ENCODE data around the gene PCYT2. TPM values are rescaled to one million over a fixed set of nuclear protein-coding genes. Genes with fewer than 3 reads are reported as not detected.

Gene PCYT2
- total RNA-seq, 2 donors from 2014 or later: 51.4 to 69.2 TPM

- intact Hi-C loops (cut with DNase I): no loop called here
- H3K4me3 ChIP-seq: no peak overlapping the region
- H3K36me3 ChIP-seq: peaks cover 9 to 11% of the 10 kb centered on the region in 2 donors
- no peak overlapping the region for H3K27ac ChIP-seq
- no peaks in the 10 kb centered on the region for H3K27me3 ChIP-seq (replicated peaks; ENCODE audit: insufficient read depth)
- peaks cover 12% of the 10 kb centered on the region for H3K4me1 ChIP-seq (replicated peaks)
- peak in 2 of 4 experiments; percentile 15 to 37 for TF ChIP-seq CTCF (IDR thresholded peaks at IDR 0.05)
- TF ChIP-seq POLR2AphosphoS5 (IDR thresholded peaks at IDR 0.05): no peak
- no peak for TF ChIP-seq POLR2A (IDR thresholded peaks at IDR 0.05)
- WGBS: 67% methylated on average over 29 of the region's 29 CpGs
- DNase-seq (ENCODE audit: low spot score): no peak
- no peaks in the 10 kb centered on the region for H3K9me3 ChIP-seq
Measured at GRCh38 chr17:81854974-81855774, 56.0 kb downstream of the PCYT2 start.

GRCh38 chr17:81852237-81852636, 59.0 kb downstream of the PCYT2 start:
- WGBS: 85% methylated on average over 11 of the region's 12 CpGs
- no peak overlapping the region for H3K4me3 ChIP-seq

GRCh38 chr17:81851423-81851822, 59.8 kb downstream of the PCYT2 start:
- H3K36me3 ChIP-seq: peaks cover 17 to 21% of the 10 kb centered on the region in 2 donors
- intact Hi-C loops (cut with DNase I): no loop called here

More at GRCh38 chr17:81852237-81852636, 59.0 kb downstream of the PCYT2 start:
- peaks cover 14% of the 10 kb centered on the region in 2 donors for H3K36me3 ChIP-seq
- no peak for DNase-seq (ENCODE audit: low spot score)
- no peaks in the 10 kb centered on the region for H3K4me1 ChIP-seq (replicated peaks)
- no peak for TF ChIP-seq POLR2AphosphoS5 (IDR thresholded peaks at IDR 0.05)
- TF ChIP-seq POLR2A (IDR thresholded peaks at IDR 0.05): no peak
- TF ChIP-seq CTCF (IDR thresholded peaks at IDR 0.05): no peak
- H3K27ac ChIP-seq: no peak overlapping the region
- H3K27me3 ChIP-seq (replicated peaks; ENCODE audit: insufficient read depth): no peaks in the 10 kb centered on the region
- H3K9me3 ChIP-seq: no peaks in the 10 kb centered on the region
- intact Hi-C loops (cut with DNase I): no loop called here

More at GRCh38 chr17:81851423-81851822, 59.8 kb downstream of the PCYT2 start:
- DNase-seq (ENCODE audit: low spot score): no peak
- WGBS: 90% methylated on average over 16 of the region's 16 CpGs
- no peak overlapping the region for H3K27ac ChIP-seq
- TF ChIP-seq POLR2AphosphoS5 (IDR thresholded peaks at IDR 0.05) (no peak), POLR2A (IDR thresholded peaks at IDR 0.05) (no peak), CTCF (IDR thresholded peaks at IDR 0.05) (no peak)
- no peak overlapping the region for H3K4me3 ChIP-seq
- no peaks in the 10 kb centered on the region for H3K9me3 ChIP-seq
- H3K27me3 ChIP-seq (replicated peaks; ENCODE audit: insufficient read depth): no peaks in the 10 kb centered on the region
- no peaks in the 10 kb centered on the region for H3K4me1 ChIP-seq (replicated peaks)

Other genes starting within 250 kb of the PCYT2 start
- gene OXLD1, start 244.8 kb downstream of the PCYT2 start, total RNA-seq: 10 to 100 TPM; 52.5 to 59.2 TPM
- 10 to 100 TPM; 18.5 to 27.7 TPM for gene CCDC137, start 244.7 kb downstream of the PCYT2 start, total RNA-seq
- 10 to 100 TPM; 27.9 to 49.5 TPM for gene ARL16, start 227.6 kb downstream of the PCYT2 start, total RNA-seq
- gene HGS, start 227.4 kb downstream of the PCYT2 start, total RNA-seq: 100 to 1,000 TPM; 102 to 167 TPM
- 10 to 100 TPM; 53.4 to 63.5 TPM for gene MRPL12, start 208.0 kb downstream of the PCYT2 start, total RNA-seq
- 10 to 100 TPM; 39.1 to 39.4 TPM for gene SLC25A10, start 199.1 kb downstream of the PCYT2 start, total RNA-seq
- gene GCGR, start 107.2 kb downstream of the PCYT2 start, total RNA-seq: under 1 TPM in 1 of 2 donors, not detected in 1; 0.97 TPM
- gene MCRIP1, start 78.1 kb downstream of the PCYT2 start, total RNA-seq: 100 to 1,000 TPM in 1 of 2 donors, 10 to 100 TPM in 1; 83.6 to 150 TPM
- gene PPP1R27, start 76.3 kb downstream of the PCYT2 start, total RNA-seq: 1 to 10 TPM in 1 of 2 donors, not detected in 1; 1.6 TPM
- 1,000 to 10,000 TPM in 1 of 2 donors, 100 to 1,000 TPM in 1; 509 to 2,101 TPM for gene P4HB, start 50.9 kb downstream of the PCYT2 start, total RNA-seq
- gene ARHGDIA, start 40.1 kb downstream of the PCYT2 start, total RNA-seq: 100 to 1,000 TPM; 193 to 274 TPM
- gene ALYREF, start 19.8 kb downstream of the PCYT2 start, total RNA-seq: 100 to 1,000 TPM in 1 of 2 donors, 10 to 100 TPM in 1; 83.9 to 108 TPM
- 100 to 1,000 TPM; 128 to 278 TPM for gene ANAPC11, start 19.7 kb downstream of the PCYT2 start, total RNA-seq
- gene NPB, start 9.2 kb downstream of the PCYT2 start, total RNA-seq: 10 to 100 TPM in 1 of 2 donors, 1 to 10 TPM in 1; 9.8 to 10.9 TPM
- gene SIRT7, start 6.8 kb upstream of the PCYT2 start, total RNA-seq: 10 to 100 TPM; 22.4 to 39.9 TPM
- 10 to 100 TPM; 11.3 to 27.7 TPM for gene MAFG, start 16.3 kb upstream of the PCYT2 start, total RNA-seq
- 10 to 100 TPM; 35.0 to 91.2 TPM for gene PYCR1, start 25.9 kb upstream of the PCYT2 start, total RNA-seq
- gene MYADML2, start 35.8 kb upstream of the PCYT2 start, total RNA-seq: under 1 TPM in 1 of 2 donors, not detected in 1; 0.14 TPM
- gene NOTUM, start 49.8 kb upstream of the PCYT2 start, total RNA-seq: 1 to 10 TPM in 1 of 2 donors, under 1 TPM in 1; 0.50 to 8.3 TPM
- gene ASPSCR1, start 66.2 kb upstream of the PCYT2 start, total RNA-seq: 10 to 100 TPM; 30.7 to 39.7 TPM
- 100 to 1,000 TPM in 1 of 2 donors, 10 to 100 TPM in 1; 84.9 to 263 TPM for gene CENPX, start 111.5 kb upstream of the PCYT2 start, total RNA-seq
- 10 to 100 TPM; 22.2 to 24.1 TPM for gene LRRC45, start 111.9 kb upstream of the PCYT2 start, total RNA-seq
- 10 to 100 TPM; 41.8 to 93.9 TPM for gene RAC3, start 120.3 kb upstream of the PCYT2 start, total RNA-seq
- gene DCXR, start 126.3 kb upstream of the PCYT2 start, total RNA-seq: 100 to 1,000 TPM; 235 to 744 TPM
- 10 to 100 TPM; 48.8 to 92.7 TPM for gene RFNG, start 140.4 kb upstream of the PCYT2 start, total RNA-seq
- gene GPS1, start 140.5 kb upstream of the PCYT2 start, total RNA-seq: 100 to 1,000 TPM; 163 to 182 TPM
- 100 to 1,000 TPM in 1 of 2 donors, 10 to 100 TPM in 1; 95.9 to 119 TPM for gene DUS1L, start 154.4 kb upstream of the PCYT2 start, total RNA-seq
- gene FASN, start 186.8 kb upstream of the PCYT2 start, total RNA-seq: 100 to 1,000 TPM; 192 to 388 TPM

All from prostate gland (tissue), 2 donors.